GM19324 (cell line): ENCODE data around the gene POU6F2.

ENCODE experiments used
- ATAC-seq: cut with Tn5 transposase; IDR thresholded peaks from one replicate; pipeline ENCODE4 v1.9.1; 2021; ENCODE audit warnings: mild to moderate bottlenecking, moderate library complexity; ENCODE audit not compliant: unreplicated experiment, low FRiP score

Gene POU6F2

GRCh38 chr7:39333701-39334100 is 356.0 kb downstream of the POU6F2 start:
- no peak for ATAC-seq

DNA sequence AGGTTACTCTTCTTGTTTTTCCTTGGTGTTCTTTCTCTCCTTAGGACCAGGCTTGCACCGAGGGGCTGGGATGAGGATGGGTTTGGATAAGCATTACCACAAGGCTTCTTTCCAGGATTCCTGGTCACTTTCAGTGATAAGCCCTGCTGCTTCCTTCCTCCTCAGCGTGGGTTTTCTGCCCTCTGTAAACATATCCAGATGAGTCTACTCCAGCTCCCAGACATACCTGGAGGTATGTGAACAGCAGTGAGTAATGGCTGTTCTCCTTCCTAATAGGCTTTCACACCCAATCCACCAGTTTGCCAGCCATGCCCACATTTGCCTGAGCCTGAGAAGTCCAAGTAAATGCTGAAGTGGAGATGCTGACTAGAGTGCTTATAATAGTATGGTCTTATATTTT is 358.7 kb downstream of the POU6F2 start:
- ATAC-seq: no peak

- no peak for ATAC-seq
These were observed 361.0 kb downstream of the POU6F2 start for GRCh38 chr7:39338716-39339115.

DNA sequence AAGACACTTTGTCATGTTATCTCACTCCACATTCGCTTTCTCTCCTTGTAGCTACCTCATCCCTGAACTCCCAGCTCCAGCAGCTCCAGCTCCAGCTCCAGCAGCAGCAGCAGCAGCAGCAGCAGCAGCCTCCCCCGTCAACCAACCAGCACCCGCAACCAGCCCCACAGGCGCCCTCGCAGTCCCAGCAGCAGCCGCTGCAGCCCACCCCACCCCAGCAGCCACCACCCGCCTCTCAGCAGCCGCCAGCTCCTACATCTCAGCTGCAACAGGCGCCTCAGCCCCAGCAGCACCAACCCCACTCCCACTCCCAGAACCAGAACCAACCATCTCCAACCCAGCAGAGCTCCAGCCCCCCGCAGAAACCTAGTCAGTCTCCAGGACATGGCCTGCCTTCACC is 361.9 kb downstream of the POU6F2 start:
- no peak for ATAC-seq

GRCh38 chr7:39341083-39341482 is 363.4 kb downstream of the POU6F2 start:
- no peak for ATAC-seq

- ATAC-seq: no peak
These were observed 365.1 kb downstream of the POU6F2 start for GRCh38 chr7:39342763-39343162.

DNA sequence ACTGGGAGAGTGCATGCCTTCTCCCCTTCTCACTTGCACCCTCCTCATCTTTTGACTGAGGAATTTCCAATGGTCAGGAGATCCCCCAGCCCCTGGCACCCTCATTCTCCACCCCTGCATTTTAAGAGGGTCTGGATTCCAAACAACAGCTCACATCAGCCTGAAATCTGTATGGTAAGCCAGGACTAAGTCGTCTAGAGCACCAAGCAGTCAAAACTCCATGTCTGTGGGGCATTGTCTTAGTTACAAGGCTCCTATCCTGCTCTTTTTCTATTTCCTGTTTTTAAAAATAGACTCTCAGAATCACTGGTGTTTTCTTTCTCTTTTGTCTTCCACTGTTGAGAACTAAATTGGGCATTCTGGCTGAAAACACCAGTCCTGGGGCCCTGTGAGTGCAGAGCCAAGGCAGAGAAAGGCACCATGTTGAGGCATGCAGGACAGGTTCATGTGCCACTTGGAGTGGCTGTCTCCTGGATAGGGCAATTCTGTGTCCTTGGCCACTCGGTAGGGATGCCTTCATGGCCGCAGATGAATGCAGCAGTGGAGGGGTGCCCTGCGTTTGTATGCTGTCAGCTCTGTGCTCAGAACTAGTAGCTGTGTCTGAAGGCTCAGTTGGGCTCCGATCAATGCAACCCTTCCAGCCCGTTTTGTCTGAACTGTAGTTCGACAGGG is 371.9 kb downstream of the POU6F2 start:
- ATAC-seq: no peak

DNA sequence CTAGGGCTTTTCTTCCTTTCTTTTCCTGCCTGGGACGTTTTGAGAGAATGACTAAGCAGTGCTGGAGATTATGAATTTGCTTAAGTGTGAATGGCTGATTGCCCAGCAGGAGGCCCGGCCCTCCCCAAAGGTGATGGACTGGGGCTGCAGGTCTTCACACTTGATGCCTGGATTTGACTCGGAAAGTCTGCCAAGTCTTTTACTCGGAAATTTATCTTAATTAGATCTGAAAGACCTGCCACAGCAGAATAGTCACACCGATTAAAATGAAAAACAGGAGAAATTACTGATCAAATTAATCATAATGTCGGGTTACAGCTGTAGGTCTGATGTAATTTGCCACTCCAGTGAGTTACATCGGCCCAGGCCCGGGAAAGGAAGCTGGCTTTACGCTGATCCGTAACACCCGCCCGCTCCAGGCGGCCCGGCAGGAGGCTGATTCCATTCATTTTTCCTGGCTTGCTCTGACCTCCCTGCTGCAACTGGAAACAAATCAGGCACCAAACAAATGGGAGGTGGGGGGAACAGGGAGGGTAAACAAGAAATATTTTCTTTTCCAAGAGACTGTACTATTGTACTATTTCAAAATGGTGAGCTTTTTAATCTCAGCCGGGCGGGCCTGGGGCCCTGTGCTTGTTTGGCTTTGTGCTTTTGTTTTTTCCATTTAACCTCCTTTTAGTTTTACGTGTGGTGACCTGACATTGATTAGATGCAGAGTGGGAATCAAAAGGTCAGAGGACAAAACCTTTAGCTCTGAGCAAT is 376.1 kb downstream of the POU6F2 start:
- ATAC-seq: no peak

DNA sequence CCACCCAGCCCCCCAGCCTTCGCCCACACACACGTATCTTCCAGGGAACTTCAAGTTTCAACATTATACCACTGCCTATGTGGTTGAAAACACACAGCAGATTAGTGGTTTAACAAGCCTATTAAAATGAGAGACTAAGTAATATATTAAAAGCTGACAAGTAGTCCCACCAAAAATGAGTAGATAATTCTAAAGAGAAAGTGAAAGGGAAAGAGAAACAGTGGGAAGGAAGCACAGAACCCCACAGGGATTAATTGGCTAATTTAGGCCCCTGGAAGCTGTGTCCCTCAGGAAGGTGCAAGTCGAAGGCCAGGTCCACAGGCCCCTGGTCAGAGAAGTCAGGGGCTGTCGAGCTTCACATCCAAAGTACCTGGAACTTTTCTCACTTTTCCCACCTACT is 378.0 kb downstream of the POU6F2 start:
- ATAC-seq: no peak

GRCh38 chr7:39356172-39356925 is 378.6 kb downstream of the POU6F2 start:
- ATAC-seq: no peak

DNA sequence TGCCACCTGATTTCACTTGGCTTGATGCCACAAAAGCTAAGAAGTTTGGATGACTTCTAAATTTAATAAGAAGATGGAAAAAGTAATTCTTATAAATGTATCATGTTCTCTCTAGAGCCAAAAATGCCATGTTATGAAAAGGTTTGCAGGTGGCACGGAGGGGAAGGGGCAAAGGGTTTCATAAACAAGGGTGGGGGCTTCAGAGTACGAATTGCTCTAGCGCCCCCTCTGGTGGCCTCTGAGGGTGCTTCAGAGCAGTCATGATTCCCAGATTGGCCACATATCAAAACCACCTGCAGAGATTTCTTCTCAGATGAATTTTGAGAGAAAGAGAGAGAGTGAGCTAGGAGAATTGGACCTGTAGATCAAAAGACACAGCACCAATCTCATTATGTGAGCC is 379.9 kb downstream of the POU6F2 start:
- ATAC-seq: no peak

DNA sequence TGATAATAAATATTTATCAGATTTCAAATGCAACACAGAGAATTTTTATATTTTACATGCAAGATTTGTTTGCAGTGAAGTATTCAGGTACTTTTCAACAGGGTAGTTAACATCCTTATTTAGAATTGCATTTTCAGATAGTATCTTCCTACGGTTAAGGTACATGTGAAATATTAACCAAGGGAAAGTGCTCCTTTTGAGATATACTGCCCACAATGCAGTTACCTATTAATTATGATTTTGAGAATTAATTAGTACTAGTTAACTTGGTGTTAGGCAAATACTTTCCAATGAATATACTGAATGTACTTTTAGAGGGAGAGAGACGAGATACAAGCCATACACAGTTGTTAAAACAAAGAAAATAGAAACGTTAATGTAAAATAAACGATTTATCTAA is 382.3 kb downstream of the POU6F2 start:
- ATAC-seq: no peak

DNA sequence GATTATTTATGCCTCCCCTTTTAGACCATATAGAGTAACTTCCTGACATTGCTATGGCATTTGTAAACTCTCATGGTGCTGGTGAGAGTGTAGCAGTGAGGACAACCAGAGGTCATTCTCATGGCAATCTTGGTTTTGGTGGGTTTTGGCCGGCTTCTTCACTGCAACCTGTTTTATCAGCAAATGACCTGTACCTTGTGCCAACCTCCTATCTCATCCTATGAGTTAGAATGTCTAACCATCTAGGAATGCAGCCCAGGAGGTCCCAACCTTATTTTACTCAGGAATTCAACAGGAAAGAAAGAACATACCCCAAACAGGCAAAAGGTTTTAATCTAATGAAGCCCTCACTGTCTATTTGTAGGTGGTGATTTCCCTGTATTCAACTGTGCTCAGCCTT is 383.1 kb downstream of the POU6F2 start:
- no peak for ATAC-seq

DNA sequence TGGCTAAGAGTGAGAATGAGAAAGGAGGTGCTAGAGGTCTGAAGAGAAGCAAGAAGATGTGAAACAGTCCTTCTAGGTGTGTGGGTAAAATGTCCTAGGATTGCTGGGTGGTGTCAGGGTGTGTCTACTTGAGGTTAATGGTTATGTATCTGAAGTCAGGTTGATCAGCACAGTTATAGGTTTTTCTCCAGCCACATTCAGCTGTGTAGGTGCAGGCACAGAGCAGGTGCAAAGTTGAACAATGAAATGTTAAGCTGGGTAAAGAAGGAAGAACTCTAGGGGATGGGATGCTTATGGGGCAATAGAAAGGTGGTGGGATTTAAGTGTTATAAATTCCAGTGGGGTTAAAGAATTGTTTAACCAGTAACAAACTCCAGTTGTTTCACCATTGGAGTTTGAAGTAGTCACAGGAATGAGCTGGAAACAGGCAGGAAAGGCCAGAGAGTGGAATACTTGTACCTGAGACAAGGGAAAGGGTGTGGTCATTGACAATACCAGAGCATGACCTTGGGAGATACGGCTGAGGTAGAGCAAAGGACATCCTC is 388.1 kb downstream of the POU6F2 start:
- no peak for ATAC-seq

DNA sequence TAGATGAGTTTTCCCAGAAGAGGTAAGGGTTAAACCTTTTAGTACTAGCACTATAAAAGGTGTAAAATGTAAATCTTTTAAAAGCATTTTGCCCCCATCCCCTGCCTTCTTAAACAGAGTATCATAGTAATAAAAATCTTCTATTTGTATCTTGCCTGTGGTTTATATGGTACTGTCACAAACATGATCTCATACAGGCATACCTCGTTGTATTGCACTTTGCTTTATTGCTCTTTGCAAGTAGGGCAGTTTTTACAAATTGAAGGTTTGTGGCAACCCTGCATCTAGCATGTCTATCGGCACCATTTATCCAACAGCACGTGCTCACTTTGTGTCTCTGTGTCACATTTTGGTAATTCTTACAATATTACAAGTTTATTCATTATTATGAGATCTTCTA is 389.7 kb downstream of the POU6F2 start:
- ATAC-seq: no peak

- ATAC-seq: no peak
These were observed 390.2 kb downstream of the POU6F2 start for GRCh38 chr7:39367943-39368342.

- ATAC-seq: no peak
These were observed 394.7 kb downstream of the POU6F2 start for GRCh38 chr7:39372383-39372782.

- ATAC-seq: no peak
These were observed 396.8 kb downstream of the POU6F2 start for GRCh38 chr7:39374436-39375040.

- ATAC-seq: no peak
These were observed 397.6 kb downstream of the POU6F2 start for GRCh38 chr7:39375047-39375873.

DNA sequence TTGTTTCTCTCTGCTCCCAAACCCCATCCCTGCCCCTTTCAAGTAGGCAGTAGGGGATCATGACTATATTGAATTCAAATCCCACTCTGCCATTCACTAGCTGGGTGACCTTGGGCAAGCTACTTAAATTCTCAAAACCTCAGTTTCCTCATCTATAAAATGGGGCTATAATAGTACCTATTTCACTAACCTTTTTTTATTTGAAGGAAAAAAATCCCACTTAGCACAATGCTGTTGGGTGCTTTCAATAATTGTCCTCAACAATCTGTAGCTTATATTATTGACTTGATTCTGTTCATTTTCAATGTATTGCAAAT is 398.1 kb downstream of the POU6F2 start:
- ATAC-seq: no peak
